ENCODE results near the gene ZDHHC15.
"Not testable (repeated sequence)": the region's sequence is repeated elsewhere in the genome, so short reads cannot be mapped to it uniquely, and the experiment has no call there.

The ZDHHC15 gene

DNA sequence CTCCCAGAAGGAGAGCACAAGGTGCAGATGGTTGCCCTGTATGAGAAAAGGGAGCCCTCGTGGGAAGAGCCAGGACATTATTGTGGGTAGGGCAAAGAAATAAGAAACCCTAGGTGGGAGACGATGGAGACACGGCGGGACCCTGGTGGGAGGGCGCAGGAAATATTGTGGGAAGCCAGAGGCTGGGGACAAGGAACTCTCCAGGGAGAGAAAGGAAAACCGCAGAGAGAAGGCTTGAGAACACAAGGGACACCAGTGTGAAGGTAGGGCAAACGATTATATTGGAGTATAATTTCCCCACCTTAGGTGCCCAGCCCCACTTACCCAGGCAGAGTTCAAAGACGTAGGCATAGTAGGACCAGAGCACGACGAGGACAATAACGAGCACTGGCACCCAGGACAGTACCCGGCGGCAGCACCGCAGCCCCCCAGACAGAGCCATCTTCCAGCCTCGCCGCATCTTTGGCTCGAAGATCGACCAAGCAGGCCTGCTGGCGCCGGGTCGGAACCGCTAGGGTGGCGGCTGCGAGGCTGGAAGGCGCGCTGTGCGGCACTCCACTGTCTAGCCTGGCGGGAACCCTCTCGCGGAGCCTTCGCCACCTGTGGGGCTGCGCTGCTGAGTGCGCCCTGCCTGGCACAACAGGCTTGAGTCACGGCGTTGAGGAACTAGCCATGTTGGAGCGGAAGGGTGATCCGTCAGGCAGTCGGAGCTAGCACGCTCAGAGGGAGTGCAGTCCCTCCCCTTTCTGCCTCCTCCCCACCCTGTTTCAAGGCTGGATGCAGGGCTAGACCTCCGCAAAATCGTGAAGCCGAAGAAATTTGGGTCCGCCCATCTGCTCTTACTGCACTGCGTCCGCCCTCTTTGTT is at the start of gene ZDHHC15:
Gene ZDHHC15, minus strand, starts transcription at position 473 of the 867 bp plus-strand sequence. Its CDS starts 13 bp downstream, at position 460.
- DNase-seq: peak; percentile 10

GRCh38 chrX:75560544-75560943 is 37.7 kb upstream of the ZDHHC15 start:
- DNase-seq: not testable (repeated sequence)

DNA sequence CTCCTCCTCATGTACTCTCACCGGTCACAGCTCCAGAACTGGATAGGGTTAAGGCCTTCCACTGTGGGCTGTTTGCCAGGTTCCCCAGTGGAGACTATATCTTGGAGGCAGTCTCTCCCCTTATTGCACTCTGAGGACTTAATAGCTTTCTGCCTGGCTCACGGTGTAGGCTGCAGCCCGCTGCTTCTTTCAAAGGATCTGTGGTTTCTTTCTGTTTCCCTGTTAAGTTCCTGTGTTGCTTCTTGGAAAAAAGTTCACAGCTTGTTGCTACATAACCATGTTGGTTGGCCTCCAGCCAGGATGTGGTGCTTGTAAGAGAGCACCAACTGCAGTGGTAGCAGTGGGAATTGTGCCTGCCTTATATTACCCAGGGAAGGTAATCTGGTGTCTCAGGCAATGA is 24.9 kb upstream of the ZDHHC15 start:
- DNase-seq: no peak

DNA sequence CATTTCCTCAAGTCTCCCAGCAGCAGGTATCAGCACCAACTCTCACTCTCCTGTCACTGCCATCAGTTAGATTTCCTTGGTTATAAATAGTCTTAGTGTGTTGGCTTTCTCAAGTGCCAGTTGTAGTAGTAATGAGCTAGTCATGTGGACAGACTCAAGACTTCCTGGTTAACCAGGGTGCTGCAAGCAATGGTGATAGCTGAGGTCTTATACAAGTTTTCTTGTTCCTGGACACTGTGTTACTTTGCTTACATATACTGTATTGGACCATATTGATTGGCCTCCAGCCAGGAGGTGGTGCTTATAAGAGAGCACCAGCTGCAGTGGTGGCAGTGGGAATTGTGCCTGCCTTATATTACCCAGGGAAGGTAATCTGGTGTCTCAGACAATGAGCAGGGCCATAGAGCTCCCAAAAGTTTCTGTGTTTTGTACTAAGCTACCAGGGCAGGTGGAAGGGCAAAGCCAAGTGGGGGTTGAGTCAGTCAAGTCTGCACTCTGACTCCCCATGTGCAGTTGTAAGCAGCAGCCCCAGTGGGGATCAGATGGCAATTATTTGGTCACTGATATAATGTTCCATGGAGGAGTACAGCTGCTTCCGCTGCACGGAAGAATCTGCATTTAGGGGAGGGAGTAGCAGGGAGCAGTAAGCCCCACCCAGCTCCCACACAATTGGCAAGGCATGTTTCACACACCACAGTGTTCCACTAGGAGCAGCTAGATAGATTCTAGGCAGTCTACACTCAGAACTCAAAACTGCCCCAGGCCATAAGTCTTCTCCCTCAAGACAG is 24.1 kb upstream of the ZDHHC15 start:
- DNase-seq: no peak

GRCh38 chrX:75544786-75545185 is 21.9 kb upstream of the ZDHHC15 start:
- no peak for DNase-seq

- no peak for DNase-seq
Measured at GRCh38 chrX:75483933-75484332, 38.9 kb downstream of the ZDHHC15 start.

DNA sequence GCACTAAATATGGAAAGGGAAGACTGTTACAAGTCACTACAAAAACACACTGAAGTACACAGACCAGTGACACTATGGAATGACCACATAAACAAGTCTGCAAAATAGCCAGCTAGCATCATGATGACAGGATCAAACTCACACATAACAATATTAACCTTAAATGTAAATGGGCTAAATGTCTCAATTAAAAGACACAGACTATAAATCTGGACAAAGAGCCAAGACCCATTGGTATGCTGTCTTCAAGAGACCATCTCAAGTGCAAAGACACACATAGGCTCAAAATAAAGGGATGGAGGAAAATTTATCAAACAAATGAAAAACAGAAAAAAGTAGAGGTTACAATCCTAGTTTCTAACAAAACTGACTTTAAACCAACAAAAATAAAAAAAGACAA is 61.1 kb downstream of the ZDHHC15 start:
- not testable (repeated sequence) for DNase-seq

- no peak for DNase-seq
Measured at GRCh38 chrX:75421688-75422230, 101.1 kb downstream of the ZDHHC15 start.

DNA sequence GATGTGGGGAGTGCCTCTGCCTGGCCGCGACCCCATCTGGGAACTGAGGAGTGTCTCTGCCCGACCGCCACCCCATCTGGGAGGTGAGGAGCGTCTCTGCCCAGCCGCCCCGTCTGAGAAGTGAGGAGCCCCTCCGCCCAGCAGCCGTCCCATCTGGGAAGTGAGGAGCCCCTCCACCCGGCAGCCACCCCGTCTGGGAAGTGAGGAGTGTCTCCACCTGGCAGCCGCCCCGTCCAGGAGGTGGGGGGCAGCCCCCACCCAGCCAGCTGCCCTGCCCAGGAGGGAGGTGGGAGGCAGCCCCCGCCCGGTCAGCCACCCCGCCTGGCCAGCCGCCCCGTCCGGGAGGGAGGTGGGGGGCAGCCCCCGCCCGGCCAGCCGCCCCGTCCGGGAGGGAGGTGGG is 115.7 kb downstream of the ZDHHC15 start:
- DNase-seq: not testable (repeated sequence)

GRCh38 chrX:75390470-75390869 is 132.4 kb downstream of the ZDHHC15 start:
- DNase-seq: no peak

DNA sequence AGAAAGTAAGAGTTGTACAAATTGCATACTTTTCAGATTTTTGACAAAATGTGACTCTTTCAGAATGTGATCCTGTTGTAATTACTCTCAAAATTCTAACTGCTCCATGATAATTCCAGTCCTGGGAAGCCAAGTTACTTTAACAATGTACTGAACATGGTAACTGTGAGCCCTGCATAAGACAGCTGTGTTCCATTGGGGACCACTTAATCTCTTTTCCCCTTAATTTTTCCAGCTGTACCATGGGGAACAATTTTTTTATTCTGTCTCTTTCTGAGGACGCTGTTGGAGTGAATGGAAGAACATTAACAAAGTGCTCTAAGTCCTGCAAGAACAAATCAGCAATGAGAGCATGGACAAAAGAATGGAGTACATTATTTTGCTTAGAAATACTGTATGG is 153.1 kb downstream of the ZDHHC15 start:
- DNase-seq: no peak

GRCh38 chrX:75366861-75367260 is 156.0 kb downstream of the ZDHHC15 start:
- no peak for DNase-seq

- no peak for DNase-seq
Measured at GRCh38 chrX:75365243-75365975, 157.4 kb downstream of the ZDHHC15 start.

DNA sequence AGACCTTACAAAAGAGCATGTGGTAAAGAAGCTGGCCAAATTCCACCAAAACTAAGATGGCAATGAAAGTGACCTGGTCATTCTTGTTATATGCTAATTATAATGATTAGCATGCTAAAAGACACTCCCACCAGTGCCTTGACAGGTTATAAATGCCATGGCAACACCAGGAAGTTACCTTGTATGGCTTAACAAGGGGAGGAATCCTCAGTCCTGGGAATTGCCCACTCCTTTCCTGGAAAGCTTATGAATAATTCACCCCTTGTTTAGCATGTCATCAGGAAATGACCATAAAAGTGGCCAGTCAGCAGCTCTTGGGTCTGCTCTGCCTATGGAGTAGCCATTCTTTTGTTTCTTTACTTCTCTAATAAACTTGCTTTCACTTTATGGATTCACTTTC is 161.0 kb downstream of the ZDHHC15 start:
- no peak for DNase-seq

GRCh38 chrX:75348601-75349000 is 174.2 kb downstream of the ZDHHC15 start:
- not testable (repeated sequence) for DNase-seq

- DNase-seq: no peak
Measured at GRCh38 chrX:75337525-75337924, 185.3 kb downstream of the ZDHHC15 start.

DNA sequence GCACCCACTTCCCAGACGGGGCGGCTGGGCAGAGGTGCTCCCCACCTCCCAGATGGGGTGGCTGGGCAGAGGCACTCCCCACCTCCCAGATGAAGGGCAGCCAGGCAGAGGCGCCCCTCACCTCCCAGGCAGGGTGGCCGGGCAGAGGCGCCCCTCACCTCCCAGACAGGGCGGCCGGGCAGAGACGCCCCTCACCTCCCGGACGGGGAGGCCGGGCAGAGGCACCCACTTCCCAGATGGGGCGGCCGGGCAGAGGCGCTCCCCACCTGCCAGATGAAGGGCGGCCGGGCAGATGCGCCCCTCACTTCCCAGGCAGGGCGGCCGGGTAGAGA is 187.7 kb downstream of the ZDHHC15 start:
- no peak for DNase-seq

- DNase-seq: not testable (repeated sequence)
Measured at GRCh38 chrX:75334407-75335126, 188.3 kb downstream of the ZDHHC15 start.

DNA sequence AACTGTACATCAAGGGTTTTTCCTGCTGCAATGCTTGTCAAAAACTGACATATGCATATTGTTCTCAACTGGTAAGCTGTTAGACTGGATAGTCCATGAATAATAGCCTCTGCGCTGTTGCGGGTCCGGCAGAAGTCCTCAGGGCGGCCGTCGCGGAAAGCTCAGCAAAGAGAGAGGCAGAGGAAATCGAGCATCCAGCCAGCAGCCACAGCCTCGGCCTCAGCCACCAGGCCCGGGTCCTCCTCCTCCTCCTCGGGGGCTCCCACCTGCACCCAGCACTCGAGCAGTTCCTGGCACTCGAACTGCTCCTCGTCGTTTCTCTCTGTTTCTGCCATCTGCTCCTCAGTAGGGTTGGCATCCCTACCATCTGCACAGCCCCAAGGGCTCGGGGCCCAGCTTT is 195.2 kb downstream of the ZDHHC15 start:
- no peak for DNase-seq
